ENCODE results near the gene KCNE1. TPM values are rescaled to one million over a fixed set of nuclear protein-coding genes. Genes with fewer than 3 reads are reported as not detected.

Gene KCNE1
- total RNA-seq = 10 to 100 TPM in 1 of 4 donors, 1 to 10 TPM in 3; 2.2 to 10.2 (median 2.9) TPM

GRCh38 chr21:34511787-34512455 lies at the start of gene KCNE1:
TSS of gene KCNE1 (minus strand) at chr21:34512210. CDS start at chr21:34449634, 62,576 bp downstream.
- H3K27me3 ChIP-seq = no peaks in the 10 kb centered on the region
- no peaks in the 10 kb centered on the region for H3K9me3 ChIP-seq
- no peak for TF ChIP-seq CTCF (IDR thresholded peaks at IDR 0.05)
- peak; percentile 82 to 85 for TF ChIP-seq EP300 (IDR thresholded peaks at IDR 0.05)
- TF ChIP-seq POLR2A (IDR thresholded peaks at IDR 0.05) = peak; percentile 13 to 22
- DNase-seq (ENCODE audit: low spot score in 2 of 2) = peak in 1 of 2 donors; percentile 77
- WGBS, 2 donors = 84 to 91% methylated on average over 13 to 14 of the region's 14 CpGs
- peaks cover 0 to 7% (median 0%) of the 10 kb centered on the region in 3 donors for H3K36me3 ChIP-seq
- H3K27ac ChIP-seq = peak within 1 kb of the TSS in 2 of 4 donors; percentile 78
- H3K4me1 ChIP-seq = peaks cover 0 to 22% (median 5%) of the 10 kb centered on the region in 4 donors
- peak within 1 kb of the TSS in 1 of 4 donors; percentile 34 for H3K4me3 ChIP-seq

GRCh38 chr21:34561806-34562205 lies 49.8 kb upstream of the KCNE1 start:
- Histone ChIP-seq H3K27me3 (no peaks in the 10 kb centered on the region), H3K36me3 (peaks cover 0 to 13% (median 0%) of the 10 kb centered on the region in 3 donors), H3K27ac (peak overlapping the region in 2 of 4 donors; percentile 44 to 53), H3K4me3 (no peak overlapping the region), H3K9me3 (no peaks in the 10 kb centered on the region), H3K4me1 (peaks cover 0 to 39% (median 9%) of the 10 kb centered on the region in 4 donors)
- DNase-seq (ENCODE audit: low spot score in 2 of 2) = no peak
- TF ChIP-seq POLR2A (IDR thresholded peaks at IDR 0.05) = no peak
- no peak for TF ChIP-seq CTCF (IDR thresholded peaks at IDR 0.05)
- no peak for TF ChIP-seq EP300 (IDR thresholded peaks at IDR 0.05)
- WGBS, 2 donors = 74 to 92% methylated on average over 7 of the region's 7 CpGs

- TF ChIP-seq CTCF (IDR thresholded peaks at IDR 0.05) (no peak), POLR2A (IDR thresholded peaks at IDR 0.05) (no peak), EP300 (IDR thresholded peaks at IDR 0.05) (no peak)
- peaks cover 0 to 3% (median 0%) of the 10 kb centered on the region in 3 donors for H3K36me3 ChIP-seq
- peak overlapping the region in 2 of 4 donors; percentile 44 to 79 for H3K27ac ChIP-seq
- WGBS, 2 donors = 0 to 31% methylated on average over 1 of the region's 1 CpG
- no peaks in the 10 kb centered on the region for H3K27me3 ChIP-seq
- H3K9me3 ChIP-seq = no peaks in the 10 kb centered on the region
- no peak for DNase-seq (ENCODE audit: low spot score in 2 of 2)
- peaks cover 0 to 39% (median 11%) of the 10 kb centered on the region in 4 donors for H3K4me1 ChIP-seq
- H3K4me3 ChIP-seq = no peak overlapping the region
Observed at GRCh38 chr21:34560609-34561008, 48.6 kb upstream of the KCNE1 start.

- H3K9me3 ChIP-seq = no peaks in the 10 kb centered on the region
- peaks cover 0 to 39% (median 11%) of the 10 kb centered on the region in 4 donors for H3K4me1 ChIP-seq
- no peaks in the 10 kb centered on the region for H3K36me3 ChIP-seq
- no peak for TF ChIP-seq POLR2A (IDR thresholded peaks at IDR 0.05)
- no peak for TF ChIP-seq EP300 (IDR thresholded peaks at IDR 0.05)
- TF ChIP-seq CTCF (IDR thresholded peaks at IDR 0.05) = no peak
- DNase-seq (ENCODE audit: low spot score in 2 of 2) = no peak
- no peaks in the 10 kb centered on the region for H3K27me3 ChIP-seq
- peak overlapping the region in 2 of 4 donors; percentile 73 to 79 for H3K27ac ChIP-seq
- 53 to 68% methylated on average over 5 of the region's 5 CpGs for WGBS, 2 donors
- no peak overlapping the region for H3K4me3 ChIP-seq
Observed at GRCh38 chr21:34560021-34560420, 48.0 kb upstream of the KCNE1 start.

- Histone ChIP-seq H3K27ac (peak overlapping the region in 3 of 4 donors; percentile 15 to 79 (median 73)), H3K27me3 (no peaks in the 10 kb centered on the region), H3K9me3 (no peaks in the 10 kb centered on the region), H3K4me3 (no peak overlapping the region), H3K36me3 (no peaks in the 10 kb centered on the region), H3K4me1 (peaks cover 0 to 42% (median 11%) of the 10 kb centered on the region in 4 donors)
- TF ChIP-seq EP300 (IDR thresholded peaks at IDR 0.05) (peak in 1 of 2 donors; percentile 46), POLR2A (IDR thresholded peaks at IDR 0.05) (no peak), CTCF (IDR thresholded peaks at IDR 0.05) (no peak)
- WGBS, 2 donors = 45 to 57% methylated on average over 6 of the region's 6 CpGs
- no peak for DNase-seq (ENCODE audit: low spot score in 2 of 2)
Observed at GRCh38 chr21:34559089-34559631, 47.1 kb upstream of the KCNE1 start.

Data from tibial nerve (tissue), 4 donors.